ENCODE measurements around the gene FBF1. TPM values are rescaled to one million over a fixed set of nuclear protein-coding genes. Genes with fewer than 3 reads are reported as not detected.

Gene FBF1
- total RNA-seq, 2 donors from 2014 or later, result 2.6 to 4.2 TPM

DNA sequence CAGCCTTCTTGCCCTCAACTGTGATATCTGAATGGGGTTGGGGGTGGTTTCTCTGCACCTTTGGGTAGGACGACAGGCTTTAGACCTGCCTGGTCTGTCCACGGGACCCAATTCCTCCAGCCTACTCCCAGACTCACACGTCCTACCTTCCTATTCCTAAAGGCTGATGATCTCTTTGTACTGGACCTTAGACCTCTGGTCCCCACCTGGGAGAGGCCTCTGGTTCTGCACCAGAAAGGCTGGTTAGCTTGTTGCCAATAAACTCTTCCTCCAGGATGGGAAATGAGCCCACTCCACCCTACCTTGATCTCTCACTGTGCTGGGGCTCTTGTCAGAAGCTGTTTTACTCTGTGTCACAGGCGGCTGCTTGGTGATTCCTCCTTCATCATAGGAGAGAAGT lies 14.4 kb downstream of the FBF1 start:
- Histone ChIP-seq H3K4me3 (no peak overlapping the region), H3K36me3 (replicated peaks in 1 of 2; ENCODE audit: insufficient read depth in 1 of 2, low read depth in 2 of 2) (no peaks in the 10 kb centered on the region), H3K4me1 (no peaks in the 10 kb centered on the region), H3K27ac (no peak overlapping the region), H3K9me3 (no peaks in the 10 kb centered on the region), H3K27me3 (no peaks in the 10 kb centered on the region)
- no peak for TF ChIP-seq POLR2A (IDR thresholded peaks at IDR 0.05)
- TF ChIP-seq, protein P1, sequence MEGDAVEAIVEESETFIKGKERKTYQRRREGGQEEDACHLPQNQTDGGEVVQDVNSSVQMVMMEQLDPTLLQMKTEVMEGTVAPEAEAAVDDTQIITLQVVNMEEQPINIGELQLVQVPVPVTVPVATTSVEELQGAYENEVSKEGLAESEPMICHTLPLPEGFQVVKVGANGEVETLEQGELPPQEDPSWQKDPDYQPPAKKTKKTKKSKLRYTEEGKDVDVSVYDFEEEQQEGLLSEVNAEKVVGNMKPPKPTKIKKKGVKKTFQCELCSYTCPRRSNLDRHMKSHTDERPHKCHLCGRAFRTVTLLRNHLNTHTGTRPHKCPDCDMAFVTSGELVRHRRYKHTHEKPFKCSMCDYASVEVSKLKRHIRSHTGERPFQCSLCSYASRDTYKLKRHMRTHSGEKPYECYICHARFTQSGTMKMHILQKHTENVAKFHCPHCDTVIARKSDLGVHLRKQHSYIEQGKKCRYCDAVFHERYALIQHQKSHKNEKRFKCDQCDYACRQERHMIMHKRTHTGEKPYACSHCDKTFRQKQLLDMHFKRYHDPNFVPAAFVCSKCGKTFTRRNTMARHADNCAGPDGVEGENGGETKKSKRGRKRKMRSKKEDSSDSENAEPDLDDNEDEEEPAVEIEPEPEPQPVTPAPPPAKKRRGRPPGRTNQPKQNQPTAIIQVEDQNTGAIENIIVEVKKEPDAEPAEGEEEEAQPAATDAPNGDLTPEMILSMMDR (IDR thresholded peaks at IDR 0.05), result no peak
- intact Hi-C loops (cut with DNase I), result no loop called here
- 90 to 96% methylated on average over 4 of the region's 4 CpGs for WGBS, 2 donors
- DNase-seq (no peak), ATAC-seq (no peak)

DNA sequence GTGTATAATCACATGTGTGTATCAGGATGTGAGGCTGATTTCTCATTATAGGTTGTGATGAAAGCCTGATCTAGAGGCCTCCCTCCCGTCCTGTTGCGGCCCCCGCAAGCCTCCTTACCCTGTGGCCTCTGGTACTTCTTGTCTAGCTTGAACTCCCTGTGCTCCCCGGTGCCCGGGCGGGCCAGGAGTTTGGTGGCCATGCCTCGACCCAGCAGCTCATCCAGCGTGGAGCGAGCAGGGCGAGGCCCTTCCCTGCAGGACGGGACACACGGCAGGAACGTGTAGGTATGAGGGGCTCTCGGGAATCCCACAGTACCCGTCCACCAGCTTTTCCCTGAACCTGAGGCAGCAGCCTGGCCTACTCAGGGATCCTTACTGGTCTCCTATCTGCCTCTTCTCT lies 14.9 kb downstream of the FBF1 start:
- intact Hi-C loops (cut with DNase I), result no loop called here
- H3K4me1 ChIP-seq, result no peaks in the 10 kb centered on the region
- DNase-seq (no peak), ATAC-seq (no peak)
- H3K36me3 ChIP-seq (replicated peaks in 1 of 2; ENCODE audit: insufficient read depth in 1 of 2, low read depth in 2 of 2), result no peaks in the 10 kb centered on the region
- TF ChIP-seq, protein P1 (IDR thresholded peaks at IDR 0.05), result no peak
- no peak for TF ChIP-seq POLR2A (IDR thresholded peaks at IDR 0.05)
- H3K27me3 ChIP-seq, result no peaks in the 10 kb centered on the region
- 94 to 95% methylated on average over 12 to 15 of the region's 15 CpGs for WGBS, 2 donors
- H3K27ac ChIP-seq, result no peak overlapping the region
- no peak overlapping the region for H3K4me3 ChIP-seq
- H3K9me3 ChIP-seq, result no peaks in the 10 kb centered on the region

DNA sequence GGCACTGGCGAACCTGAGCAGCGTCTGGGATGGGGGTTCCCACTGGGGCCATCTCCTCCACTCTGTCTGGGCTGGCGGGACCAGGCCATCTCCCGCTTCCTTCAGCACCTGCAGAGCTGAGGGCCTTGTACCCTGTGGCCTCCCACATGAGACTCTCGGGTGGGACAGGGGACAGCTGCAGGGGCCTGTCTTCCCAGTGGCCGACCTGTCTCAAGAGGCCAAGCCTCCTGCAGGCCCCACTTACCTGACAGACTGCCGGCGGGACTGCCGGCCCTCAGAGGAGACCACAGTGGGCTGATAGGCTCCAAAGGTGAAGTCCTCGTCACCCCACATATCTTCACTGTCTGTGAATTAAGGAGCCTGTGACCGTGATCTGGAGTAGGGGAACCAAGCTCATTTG lies 15.7 kb downstream of the FBF1 start:
- Histone ChIP-seq H3K4me3 (no peak overlapping the region), H3K27ac (no peak overlapping the region), H3K9me3 (no peaks in the 10 kb centered on the region), H3K36me3 (replicated peaks in 1 of 2; ENCODE audit: insufficient read depth in 1 of 2, low read depth in 2 of 2) (no peaks in the 10 kb centered on the region), H3K27me3 (no peaks in the 10 kb centered on the region), H3K4me1 (no peaks in the 10 kb centered on the region)
- ATAC-seq (no peak), DNase-seq (no peak)
- WGBS, 2 donors, result 96% methylated on average over 7 of the region's 11 CpGs; no CpG with 5 or more reads in 1 of the 2 donors
- intact Hi-C loops (cut with DNase I), result no loop called here
- no peak for TF ChIP-seq POLR2A (IDR thresholded peaks at IDR 0.05)

DNA sequence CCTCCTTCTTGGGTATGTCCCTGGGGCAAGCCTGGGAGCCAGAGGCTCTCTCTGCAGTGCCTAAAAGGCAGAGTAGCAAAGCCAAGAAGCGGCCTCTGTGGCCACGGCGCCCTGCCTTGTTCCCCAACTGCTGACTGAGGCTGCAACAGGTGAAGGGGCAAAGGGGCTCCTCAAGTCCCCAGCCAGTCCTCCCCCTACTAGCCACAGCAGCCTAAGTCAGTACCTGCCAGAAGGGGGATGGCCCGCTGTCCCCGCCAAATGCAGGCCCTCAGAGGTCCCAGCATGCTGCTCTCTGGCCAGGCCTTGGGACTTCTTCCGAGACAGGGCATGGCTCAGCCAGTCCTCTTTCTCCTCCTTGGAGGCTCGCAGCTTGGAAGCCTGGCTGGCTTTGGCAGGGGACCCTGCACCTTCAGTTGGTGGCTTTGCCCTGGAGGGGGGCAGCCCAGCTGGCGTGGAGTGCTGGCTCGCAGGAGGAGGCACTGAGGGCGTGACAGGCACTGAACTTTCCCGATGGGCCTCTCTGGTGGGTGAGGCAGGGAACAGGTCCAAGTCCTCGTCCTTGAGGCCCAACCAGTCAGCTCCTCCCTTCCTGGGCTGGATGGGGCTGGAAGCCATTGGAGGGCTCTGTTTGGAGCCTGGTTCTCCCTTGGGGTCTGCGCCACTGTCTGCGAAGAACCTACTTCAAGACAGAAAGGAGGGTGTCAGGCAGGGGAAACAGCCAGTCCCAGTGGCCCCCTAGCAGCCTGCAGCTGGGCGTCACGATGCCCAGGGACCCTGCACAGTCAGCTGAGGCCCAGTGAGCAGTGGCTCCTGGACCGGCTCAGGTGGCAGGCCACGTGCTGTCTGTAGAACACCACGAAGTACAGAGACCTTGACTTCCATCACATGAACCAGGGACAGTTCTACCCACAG lies 17.6 kb downstream of the FBF1 start:
- H3K9me3 ChIP-seq, result no peaks in the 10 kb centered on the region
- H3K4me1 ChIP-seq, result no peaks in the 10 kb centered on the region
- TF ChIP-seq, protein P1 (IDR thresholded peaks at IDR 0.05), result no peak
- TF ChIP-seq POLR2A (IDR thresholded peaks at IDR 0.05), result no peak
- intact Hi-C loops (cut with DNase I), result no loop called here
- no peak for ATAC-seq
- no peak overlapping the region for H3K4me3 ChIP-seq
- no peaks in the 10 kb centered on the region for H3K27me3 ChIP-seq
- H3K27ac ChIP-seq, result no peak overlapping the region
- 82 to 84% methylated on average over 6 to 19 of the region's 19 CpGs for WGBS, 2 donors
- no peaks in the 10 kb centered on the region for H3K36me3 ChIP-seq (replicated peaks in 1 of 2; ENCODE audit: insufficient read depth in 1 of 2, low read depth in 2 of 2)
- DNase-seq, result no peak

DNA sequence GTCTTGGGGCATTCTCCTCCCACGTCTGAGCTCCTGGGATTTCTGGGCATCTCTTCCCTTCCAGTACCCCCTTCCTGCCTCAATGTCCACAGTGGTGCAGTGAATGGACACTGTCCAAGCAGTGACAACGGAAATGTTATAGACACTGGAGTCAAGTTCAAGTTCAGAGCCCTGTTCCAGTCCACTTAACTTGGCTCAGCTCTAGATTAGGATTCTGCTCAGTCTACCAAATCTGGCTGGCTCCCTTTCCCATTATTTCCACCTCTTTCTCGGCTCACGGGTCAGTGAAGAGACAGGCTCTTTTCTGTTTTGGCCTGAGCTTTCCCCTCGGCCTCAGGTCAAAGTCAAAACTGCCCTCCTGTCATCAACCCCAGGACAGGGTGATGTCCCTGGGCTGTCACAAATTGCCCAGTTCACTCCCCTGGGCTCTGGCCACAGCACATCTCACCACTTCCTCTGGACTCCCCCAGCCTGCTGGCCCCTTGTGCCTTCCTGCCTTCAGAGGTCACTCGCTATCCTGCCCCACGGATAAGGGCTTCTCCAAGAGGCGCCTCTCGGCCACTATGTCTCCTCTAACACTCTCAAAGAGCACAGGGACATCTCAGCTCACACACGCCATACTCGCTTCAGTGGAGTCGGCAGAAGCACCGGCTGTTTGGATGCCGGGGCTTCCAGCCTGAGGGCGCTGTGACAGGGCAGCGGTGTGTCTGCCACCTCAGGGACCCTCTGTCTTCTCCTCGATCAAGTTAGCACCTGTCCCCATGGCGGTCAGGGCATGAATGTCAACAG lies 18.5 kb downstream of the FBF1 start:
- Histone ChIP-seq H3K4me3 (no peak overlapping the region), H3K27me3 (no peaks in the 10 kb centered on the region), H3K9me3 (no peaks in the 10 kb centered on the region), H3K4me1 (no peaks in the 10 kb centered on the region), H3K36me3 (replicated peaks in 1 of 2; ENCODE audit: insufficient read depth in 1 of 2, low read depth in 2 of 2) (no peaks in the 10 kb centered on the region), H3K27ac (no peak overlapping the region)
- intact Hi-C loops (cut with DNase I), result no loop called here
- DNase-seq (no peak), ATAC-seq (no peak)
- no peak for TF ChIP-seq POLR2A (IDR thresholded peaks at IDR 0.05)
- TF ChIP-seq, protein P1 (IDR thresholded peaks at IDR 0.05), result no peak
- WGBS, 2 donors, result 90 to 91% methylated on average over 17 to 18 of the region's 18 CpGs
